HEK293 (cell line): ENCODE results near the gene SRD5A3.

Experiments used
- BCL11B ChIP-seq: fragments of 450-650 bp; formaldehyde crosslinking; IDR thresholded peaks from 2 replicates; pipeline ENCODE4 v1.5.1; 2016; ENCODE audit warnings: low read depth, missing biosample characterization, missing genetic modification characterization
- GLI4 ChIP-seq: fragments of 450-650 bp; formaldehyde crosslinking; IDR thresholded peaks from 2 replicates; pipeline ENCODE4 v1.5.1; 2016; ENCODE audit warnings: missing biosample characterization, missing genetic modification characterization
- GLIS1 ChIP-seq: fragments of 450-650 bp; formaldehyde crosslinking; IDR thresholded peaks from 2 replicates; pipeline ENCODE4 v1.5.1; 2016; ENCODE audit warnings: missing biosample characterization, missing genetic modification characterization
- KLF10 ChIP-seq: fragments of 450-650 bp; IDR thresholded peaks from 2 replicates; pipeline ENCODE4 v1.5.1; 2018; ENCODE audit warnings: missing biosample characterization, mild to moderate bottlenecking, missing genetic modification characterization
- KLF8 ChIP-seq: fragments of 450-650 bp; formaldehyde crosslinking; IDR thresholded peaks from 2 replicates; pipeline ENCODE4 v1.5.1; 2016; ENCODE audit warnings: missing biosample characterization, missing genetic modification characterization
- SALL2 ChIP-seq: fragments of 450-650 bp; formaldehyde crosslinking; IDR thresholded peaks from 2 replicates; pipeline ENCODE4 v1.5.0; 2017; ENCODE audit warnings: missing biosample characterization, mild to moderate bottlenecking, missing genetic modification characterization, borderline replicate concordance
- SP7 ChIP-seq: fragments of 450-650 bp; formaldehyde crosslinking; IDR thresholded peaks from 2 replicates; pipeline ENCODE4 v1.5.1; 2016; ENCODE audit warnings: missing biosample characterization, missing genetic modification characterization
- ZBTB20 ChIP-seq: fragments of 450-650 bp; formaldehyde crosslinking; IDR thresholded peaks from 2 replicates; pipeline ENCODE4 v1.5.1; 2016; ENCODE audit warnings: missing biosample characterization, missing genetic modification characterization
- ZBTB21 ChIP-seq: fragments of 450-650 bp; formaldehyde crosslinking; IDR thresholded peaks from 2 replicates; pipeline ENCODE4 v1.5.1; 2017; ENCODE audit warnings: missing biosample characterization, missing genetic modification characterization
- ZIC2 ChIP-seq: fragments of 450-650 bp; formaldehyde crosslinking; IDR thresholded peaks from 2 replicates; pipeline ENCODE4 v1.5.1; 2016; ENCODE audit warnings: missing biosample characterization, missing genetic modification characterization
- ZNF174 ChIP-seq: fragments of 450-650 bp; formaldehyde crosslinking; IDR thresholded peaks from 2 replicates; pipeline ENCODE4 v1.5.0; 2017; ENCODE audit warnings: missing biosample characterization, mild to moderate bottlenecking, missing genetic modification characterization
- ZNF2 ChIP-seq: fragments of 450-650 bp; formaldehyde crosslinking; IDR thresholded peaks from 2 replicates; pipeline ENCODE4 v1.5.1; 2016; ENCODE audit warnings: missing biosample characterization, missing genetic modification characterization
- ZNF501 ChIP-seq: fragments of 450-650 bp; formaldehyde crosslinking; IDR thresholded peaks from 2 replicates; pipeline ENCODE4 v1.5.1; 2016; ENCODE audit warnings: missing biosample characterization, missing genetic modification characterization
- ZNF571 ChIP-seq: fragments of 450-650 bp; formaldehyde crosslinking; IDR thresholded peaks from 2 replicates; pipeline ENCODE4 v1.5.0; 2017; ENCODE audit warnings: missing biosample characterization, missing genetic modification characterization
- ZNF639 ChIP-seq: fragments of 450-650 bp; formaldehyde crosslinking; IDR thresholded peaks from 2 replicates; pipeline ENCODE4 v1.5.1; 2016; ENCODE audit warnings: missing biosample characterization, missing genetic modification characterization
- ZNF645 ChIP-seq: fragments of 450-650 bp; formaldehyde crosslinking; IDR thresholded peaks from 2 replicates; pipeline ENCODE4; 2016; ENCODE audit warnings: missing biosample characterization, missing genetic modification characterization
- ZNF670 ChIP-seq: fragments of 450-650 bp; formaldehyde crosslinking; IDR thresholded peaks from 2 replicates; pipeline ENCODE4 v1.5.1; 2016; ENCODE audit warnings: missing biosample characterization, missing genetic modification characterization, low read depth
- ZXDB ChIP-seq: fragments of 450-650 bp; formaldehyde crosslinking; IDR thresholded peaks from 2 replicates; pipeline ENCODE4 v1.5.1; 2016; ENCODE audit warnings: missing biosample characterization, missing genetic modification characterization
- TF ChIP-seq, protein P1 (sequence below): fragments of 450-650 bp; formaldehyde crosslinking; IDR thresholded peaks from 2 replicates; pipeline ENCODE4 v1.5.1; 2016; ENCODE audit warnings: missing biosample characterization, missing genetic modification characterization
- TF ChIP-seq, protein P2 (sequence below): fragments of 450-650 bp; formaldehyde crosslinking; IDR thresholded peaks from 2 replicates; pipeline ENCODE4 v1.5.1; 2017; ENCODE audit warnings: missing biosample characterization, missing genetic modification characterization
- TF ChIP-seq, protein P3 (sequence below): fragments of 450-650 bp; formaldehyde crosslinking; IDR thresholded peaks from 2 replicates; pipeline ENCODE4 v1.5.1; 2016; ENCODE audit warnings: missing biosample characterization, missing genetic modification characterization
- TF ChIP-seq, protein P4 (sequence below): fragments of 450-650 bp; formaldehyde crosslinking; IDR thresholded peaks from 2 replicates; pipeline ENCODE4 v1.5.1; 2016; ENCODE audit warnings: missing biosample characterization, missing genetic modification characterization
- TF ChIP-seq, protein P5 (sequence below): fragments of 450-650 bp; formaldehyde crosslinking; IDR thresholded peaks from 2 replicates; pipeline ENCODE4 v1.5.1; 2016; ENCODE audit warnings: missing biosample characterization, missing genetic modification characterization
- TF ChIP-seq, protein P6 (sequence below): fragments of 450-650 bp; formaldehyde crosslinking; IDR thresholded peaks from 2 replicates; pipeline ENCODE4 v1.5.1; 2016; ENCODE audit warnings: missing biosample characterization, missing genetic modification characterization

SRD5A3 gene

DNA sequence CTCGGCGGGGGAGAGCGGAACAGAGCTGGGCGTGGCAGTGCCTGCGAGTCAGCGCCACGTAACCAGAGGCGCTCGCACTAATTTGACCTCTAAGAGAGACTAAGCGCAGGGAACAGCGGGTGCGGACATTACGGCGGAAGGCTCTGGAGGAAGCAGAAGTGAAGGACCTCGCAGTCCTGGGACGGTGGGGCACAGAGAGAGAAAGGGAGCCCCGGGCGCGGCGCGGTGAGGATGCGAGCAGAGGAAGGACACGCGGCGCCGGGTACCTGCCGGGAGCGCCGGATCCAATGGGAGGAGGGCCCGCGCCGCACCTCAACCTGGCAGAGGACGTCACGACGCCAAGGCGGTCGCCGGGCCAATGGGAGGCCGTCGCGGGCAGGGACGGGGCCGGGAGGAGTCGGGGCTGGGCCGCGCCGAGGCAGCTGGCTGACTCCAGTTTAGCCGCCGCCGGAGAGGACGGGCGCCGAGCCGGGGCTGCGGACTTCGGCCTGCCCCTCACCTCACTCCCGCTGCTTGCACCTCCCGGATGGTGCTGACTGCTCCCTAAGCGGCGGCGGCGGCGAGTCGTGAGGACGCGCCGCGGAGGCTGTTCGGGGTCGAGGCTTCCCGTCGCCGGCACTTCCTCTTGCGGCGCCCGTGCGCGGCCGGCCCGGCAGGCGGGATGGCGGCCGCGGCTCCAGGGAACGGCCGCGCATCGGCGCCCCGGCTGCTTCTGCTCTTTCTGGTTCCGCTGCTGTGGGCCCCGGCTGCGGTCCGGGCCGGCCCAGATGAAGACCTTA lies 49.7 kb downstream of the SRD5A3 start, which contains the start of gene TMEM165 (continued):
- TF ChIP-seq, protein P1, sequence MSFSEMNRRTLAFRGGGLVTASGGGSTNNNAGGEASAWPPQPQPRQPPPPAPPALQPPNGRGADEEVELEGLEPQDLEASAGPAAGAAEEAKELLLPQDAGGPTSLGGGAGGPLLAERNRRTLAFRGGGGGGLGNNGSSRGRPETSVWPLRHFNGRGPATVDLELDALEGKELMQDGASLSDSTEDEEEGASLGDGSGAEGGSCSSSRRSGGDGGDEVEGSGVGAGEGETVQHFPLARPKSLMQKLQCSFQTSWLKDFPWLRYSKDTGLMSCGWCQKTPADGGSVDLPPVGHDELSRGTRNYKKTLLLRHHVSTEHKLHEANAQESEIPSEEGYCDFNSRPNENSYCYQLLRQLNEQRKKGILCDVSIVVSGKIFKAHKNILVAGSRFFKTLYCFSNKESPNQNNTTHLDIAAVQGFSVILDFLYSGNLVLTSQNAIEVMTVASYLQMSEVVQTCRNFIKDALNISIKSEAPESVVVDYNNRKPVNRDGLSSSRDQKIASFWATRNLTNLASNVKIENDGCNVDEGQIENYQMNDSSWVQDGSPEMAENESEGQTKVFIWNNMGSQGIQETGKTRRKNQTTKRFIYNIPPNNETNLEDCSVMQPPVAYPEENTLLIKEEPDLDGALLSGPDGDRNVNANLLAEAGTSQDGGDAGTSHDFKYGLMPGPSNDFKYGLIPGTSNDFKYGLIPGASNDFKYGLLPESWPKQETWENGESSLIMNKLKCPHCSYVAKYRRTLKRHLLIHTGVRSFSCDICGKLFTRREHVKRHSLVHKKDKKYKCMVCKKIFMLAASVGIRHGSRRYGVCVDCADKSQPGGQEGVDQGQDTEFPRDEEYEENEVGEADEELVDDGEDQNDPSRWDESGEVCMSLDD (tag by site-specific recombination) = no peak
- TF ChIP-seq ZNF2 = no peak
- no peak for TF ChIP-seq BCL11B (tag by site-specific recombination)
- peak; percentile 73 for TF ChIP-seq GLIS1 (tag by site-specific recombination)
- TF ChIP-seq ZBTB20 (tag by site-specific recombination) = peak; percentile 88
- no peak for TF ChIP-seq ZNF645 (tag by site-specific recombination)
- peak; percentile 36 for TF ChIP-seq ZIC2 (tag by site-specific recombination)
- TF ChIP-seq, protein P2, sequence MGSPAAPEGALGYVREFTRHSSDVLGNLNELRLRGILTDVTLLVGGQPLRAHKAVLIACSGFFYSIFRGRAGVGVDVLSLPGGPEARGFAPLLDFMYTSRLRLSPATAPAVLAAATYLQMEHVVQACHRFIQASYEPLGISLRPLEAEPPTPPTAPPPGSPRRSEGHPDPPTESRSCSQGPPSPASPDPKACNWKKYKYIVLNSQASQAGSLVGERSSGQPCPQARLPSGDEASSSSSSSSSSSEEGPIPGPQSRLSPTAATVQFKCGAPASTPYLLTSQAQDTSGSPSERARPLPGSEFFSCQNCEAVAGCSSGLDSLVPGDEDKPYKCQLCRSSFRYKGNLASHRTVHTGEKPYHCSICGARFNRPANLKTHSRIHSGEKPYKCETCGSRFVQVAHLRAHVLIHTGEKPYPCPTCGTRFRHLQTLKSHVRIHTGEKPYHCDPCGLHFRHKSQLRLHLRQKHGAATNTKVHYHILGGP (tag by site-specific recombination) = no peak
- no peak for TF ChIP-seq ZNF670 (tag by site-specific recombination)
- TF ChIP-seq ZBTB21 (tag by site-specific recombination) = peak; percentile 67
- TF ChIP-seq, protein P3, sequence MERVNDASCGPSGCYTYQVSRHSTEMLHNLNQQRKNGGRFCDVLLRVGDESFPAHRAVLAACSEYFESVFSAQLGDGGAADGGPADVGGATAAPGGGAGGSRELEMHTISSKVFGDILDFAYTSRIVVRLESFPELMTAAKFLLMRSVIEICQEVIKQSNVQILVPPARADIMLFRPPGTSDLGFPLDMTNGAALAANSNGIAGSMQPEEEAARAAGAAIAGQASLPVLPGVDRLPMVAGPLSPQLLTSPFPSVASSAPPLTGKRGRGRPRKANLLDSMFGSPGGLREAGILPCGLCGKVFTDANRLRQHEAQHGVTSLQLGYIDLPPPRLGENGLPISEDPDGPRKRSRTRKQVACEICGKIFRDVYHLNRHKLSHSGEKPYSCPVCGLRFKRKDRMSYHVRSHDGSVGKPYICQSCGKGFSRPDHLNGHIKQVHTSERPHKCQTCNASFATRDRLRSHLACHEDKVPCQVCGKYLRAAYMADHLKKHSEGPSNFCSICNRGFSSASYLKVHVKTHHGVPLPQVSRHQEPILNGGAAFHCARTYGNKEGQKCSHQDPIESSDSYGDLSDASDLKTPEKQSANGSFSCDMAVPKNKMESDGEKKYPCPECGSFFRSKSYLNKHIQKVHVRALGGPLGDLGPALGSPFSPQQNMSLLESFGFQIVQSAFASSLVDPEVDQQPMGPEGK (tag by site-specific recombination) = 0 out of 2 replicates have a peak, but pooled peaks have one; percentile 42
- TF ChIP-seq, protein P4, sequence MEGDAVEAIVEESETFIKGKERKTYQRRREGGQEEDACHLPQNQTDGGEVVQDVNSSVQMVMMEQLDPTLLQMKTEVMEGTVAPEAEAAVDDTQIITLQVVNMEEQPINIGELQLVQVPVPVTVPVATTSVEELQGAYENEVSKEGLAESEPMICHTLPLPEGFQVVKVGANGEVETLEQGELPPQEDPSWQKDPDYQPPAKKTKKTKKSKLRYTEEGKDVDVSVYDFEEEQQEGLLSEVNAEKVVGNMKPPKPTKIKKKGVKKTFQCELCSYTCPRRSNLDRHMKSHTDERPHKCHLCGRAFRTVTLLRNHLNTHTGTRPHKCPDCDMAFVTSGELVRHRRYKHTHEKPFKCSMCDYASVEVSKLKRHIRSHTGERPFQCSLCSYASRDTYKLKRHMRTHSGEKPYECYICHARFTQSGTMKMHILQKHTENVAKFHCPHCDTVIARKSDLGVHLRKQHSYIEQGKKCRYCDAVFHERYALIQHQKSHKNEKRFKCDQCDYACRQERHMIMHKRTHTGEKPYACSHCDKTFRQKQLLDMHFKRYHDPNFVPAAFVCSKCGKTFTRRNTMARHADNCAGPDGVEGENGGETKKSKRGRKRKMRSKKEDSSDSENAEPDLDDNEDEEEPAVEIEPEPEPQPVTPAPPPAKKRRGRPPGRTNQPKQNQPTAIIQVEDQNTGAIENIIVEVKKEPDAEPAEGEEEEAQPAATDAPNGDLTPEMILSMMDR (tag by site-specific recombination) = peak; percentile 29; the same call in 1 of the 2 replicates
- TF ChIP-seq KLF10 (tag by site-specific recombination) = peak; percentile 49; the same call in 1 of the 2 replicates
- no peak for TF ChIP-seq ZNF571 (tag by site-specific recombination)
- TF ChIP-seq, protein P5, sequence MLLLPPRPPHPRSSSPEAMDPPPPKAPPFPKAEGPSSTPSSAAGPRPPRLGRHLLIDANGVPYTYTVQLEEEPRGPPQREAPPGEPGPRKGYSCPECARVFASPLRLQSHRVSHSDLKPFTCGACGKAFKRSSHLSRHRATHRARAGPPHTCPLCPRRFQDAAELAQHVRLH (tag by site-specific recombination) = no peak
- TF ChIP-seq ZXDB (tag by site-specific recombination) = 0 out of 2 replicates have a peak, but pooled peaks have one; percentile 61
- TF ChIP-seq ZNF501 = peak; percentile 79; the same call in 1 of the 2 replicates
- TF ChIP-seq ZNF174 = no peak
- TF ChIP-seq SP7 (tag by site-specific recombination) = peak; percentile 65; the same call in 1 of the 2 replicates
- TF ChIP-seq SALL2 (tag by site-specific recombination) = no peak
- TF ChIP-seq ZNF639 (tag by site-specific recombination) = no peak
- TF ChIP-seq KLF8 (tag by site-specific recombination) = peak; percentile 90
- no peak for TF ChIP-seq GLI4
- TF ChIP-seq, protein P6, sequence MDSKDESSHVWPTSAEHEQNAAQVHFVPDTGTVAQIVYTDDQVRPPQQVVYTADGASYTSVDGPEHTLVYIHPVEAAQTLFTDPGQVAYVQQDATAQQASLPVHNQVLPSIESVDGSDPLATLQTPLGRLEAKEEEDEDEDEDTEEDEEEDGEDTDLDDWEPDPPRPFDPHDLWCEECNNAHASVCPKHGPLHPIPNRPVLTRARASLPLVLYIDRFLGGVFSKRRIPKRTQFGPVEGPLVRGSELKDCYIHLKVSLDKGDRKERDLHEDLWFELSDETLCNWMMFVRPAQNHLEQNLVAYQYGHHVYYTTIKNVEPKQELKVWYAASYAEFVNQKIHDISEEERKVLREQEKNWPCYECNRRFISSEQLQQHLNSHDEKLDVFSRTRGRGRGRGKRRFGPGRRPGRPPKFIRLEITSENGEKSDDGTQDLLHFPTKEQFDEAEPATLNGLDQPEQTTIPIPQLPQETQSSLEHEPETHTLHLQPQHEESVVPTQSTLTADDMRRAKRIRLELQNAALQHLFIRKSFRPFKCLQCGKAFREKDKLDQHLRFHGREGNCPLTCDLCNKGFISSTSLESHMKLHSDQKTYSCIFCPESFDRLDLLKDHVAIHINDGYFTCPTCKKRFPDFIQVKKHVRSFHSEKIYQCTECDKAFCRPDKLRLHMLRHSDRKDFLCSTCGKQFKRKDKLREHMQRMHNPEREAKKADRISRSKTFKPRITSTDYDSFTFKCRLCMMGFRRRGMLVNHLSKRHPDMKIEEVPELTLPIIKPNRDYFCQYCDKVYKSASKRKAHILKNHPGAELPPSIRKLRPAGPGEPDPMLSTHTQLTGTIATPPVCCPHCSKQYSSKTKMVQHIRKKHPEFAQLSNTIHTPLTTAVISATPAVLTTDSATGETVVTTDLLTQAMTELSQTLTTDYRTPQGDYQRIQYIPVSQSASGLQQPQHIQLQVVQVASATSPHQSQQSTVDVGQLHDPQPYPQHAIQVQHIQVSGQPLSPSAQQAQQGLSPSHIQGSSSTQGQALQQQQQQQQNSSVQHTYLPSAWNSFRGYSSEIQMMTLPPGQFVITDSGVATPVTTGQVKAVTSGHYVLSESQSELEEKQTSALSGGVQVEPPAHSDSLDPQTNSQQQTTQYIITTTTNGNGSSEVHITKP = peak; percentile 46; the same call in 1 of the 2 replicates
